H7 (cell line): ENCODE results near the gene HNRNPCL4. TPM values are rescaled to one million over a fixed set of nuclear protein-coding genes. Genes with fewer than 3 reads are reported as not detected.
"Not testable (repeated sequence)": the region's sequence is repeated elsewhere in the genome, so short reads cannot be mapped to it uniquely, and the experiment has no call there.

Source experiments
- DNase-seq: peaks from one replicate; pipeline ENCODE4 v3.0.0; 2012
- H3K27me3 ChIP-seq: 2 replicates; pipeline ENCODE4 v1.6.0; 2011; ENCODE audit warnings: mild to moderate bottlenecking, low read length; ENCODE audit not compliant: control insufficient read depth, insufficient read depth
- H3K36me3 ChIP-seq: replicated peaks from 2 replicates; pipeline ENCODE4 v1.5.1; 2011; ENCODE audit warnings: low read length; ENCODE audit not compliant: control insufficient read depth, insufficient read depth
- H3K4me3 ChIP-seq: 2 replicates; pipeline ENCODE4 v1.5.1; 2011; ENCODE audit warnings: low read depth, mild to moderate bottlenecking, control low read depth, low read length, moderate library complexity; ENCODE audit not compliant: insufficient read depth
- total RNA-seq: library from RNA; depleted of rRNA; stranded (reverse); fragments of >200 nt; shearing (Covaris generic); gene quantifications from 2 replicates; pipeline ENCODE4 v1.2.3, GENCODE V29; 2014; rRNA removed

The HNRNPCL4 gene
- not detected in 2 replicates for total RNA-seq

GRCh38 chr1:13165531-13165930, at the start of gene HNRNPCL4:
Gene HNRNPCL4, minus strand, starts transcription at chr1:13165631. Its CDS starts 164 bp downstream, at chr1:13165467.
- not testable (repeated sequence) for H3K27me3 ChIP-seq, DNase-seq, H3K4me3 ChIP-seq, H3K36me3 ChIP-seq

GRCh38 chr1:13208712-13209111, 43.3 kb upstream of the HNRNPCL4 start:
- not testable (repeated sequence) for H3K4me3 ChIP-seq, H3K36me3 ChIP-seq, H3K27me3 ChIP-seq, DNase-seq

GRCh38 chr1:13201309-13201708, 35.9 kb upstream of the HNRNPCL4 start, which contains the start of gene PRAMEF13:
Gene PRAMEF13, minus strand, starts transcription at chr1:13201409. Its CDS starts 1,820 bp downstream, at chr1:13199589.
- DNase-seq, H3K36me3 ChIP-seq, H3K4me3 ChIP-seq, H3K27me3 ChIP-seq: not testable (repeated sequence)

- not testable (repeated sequence) for DNase-seq, H3K4me3 ChIP-seq, H3K27me3 ChIP-seq, H3K36me3 ChIP-seq
These were observed 6.1 kb upstream of the HNRNPCL4 start, which contains the start of gene PRAMEF9 for GRCh38 chr1:13171548-13171947. Gene PRAMEF9, plus strand, starts transcription at chr1:13171848. Its CDS starts 3,433 bp downstream, at chr1:13175281.

- DNase-seq, H3K4me3 ChIP-seq, H3K36me3 ChIP-seq, H3K27me3 ChIP-seq: not testable (repeated sequence)
These were observed 9.5 kb downstream of the HNRNPCL4 start, which contains the start of gene PRAMEF26 for GRCh38 chr1:13155909-13156308. Gene PRAMEF26, minus strand, starts transcription at chr1:13156009. Its CDS starts 2,914 bp downstream, at chr1:13153095.

- H3K4me3 ChIP-seq, H3K36me3 ChIP-seq, DNase-seq, H3K27me3 ChIP-seq: not testable (repeated sequence)
These were observed 48.7 kb downstream of the HNRNPCL4 start, which contains the start of gene HNRNPCL2 for GRCh38 chr1:13116754-13117153. Gene HNRNPCL2, minus strand, starts transcription at chr1:13116854. Its CDS starts 454 bp downstream, at chr1:13116400.

Other genes with a start within 250 kb of the HNRNPCL4 start
- gene PRAMEF7, start 249.0 kb downstream of the HNRNPCL4 start, total RNA-seq = not detected in 2 replicates
- gene PRAMEF6, start 218.1 kb downstream of the HNRNPCL4 start, total RNA-seq = not detected in 2 replicates
- gene PRAMEF27, start 109.1 kb downstream of the HNRNPCL4 start, total RNA-seq = not detected in 2 replicates
- gene HNRNPCL3, start 104.9 kb downstream of the HNRNPCL4 start, total RNA-seq = not detected in 2 replicates
- not detected in 2 replicates for gene PRAMEF25, start 94.9 kb downstream of the HNRNPCL4 start, total RNA-seq
- gene HNRNPCL2, start 48.8 kb downstream of the HNRNPCL4 start, total RNA-seq = not detected in 2 replicates
- gene PRAMEF26, start 9.6 kb downstream of the HNRNPCL4 start, total RNA-seq = not detected in 2 replicates
- not detected in 2 replicates for gene PRAMEF9, start 6.2 kb upstream of the HNRNPCL4 start, total RNA-seq
- not detected in 2 replicates for gene PRAMEF13, start 35.8 kb upstream of the HNRNPCL4 start, total RNA-seq
- gene PRAMEF18, start 60.5 kb upstream of the HNRNPCL4 start, total RNA-seq = not detected in 2 replicates
- gene PRAMEF5, start 88.6 kb upstream of the HNRNPCL4 start, total RNA-seq = not detected in 2 replicates
- gene PRAMEF8, start 119.5 kb upstream of the HNRNPCL4 start, total RNA-seq = not detected in 2 replicates
- not detected in 2 replicates for gene PRAMEF33, start 137.9 kb upstream of the HNRNPCL4 start, total RNA-seq
- gene PRAMEF15, start 149.9 kb upstream of the HNRNPCL4 start, total RNA-seq = not detected in 2 replicates
- not detected in 2 replicates for gene PRAMEF14, start 181.5 kb upstream of the HNRNPCL4 start, total RNA-seq
- not detected in 2 replicates for gene PRAMEF19, start 206.3 kb upstream of the HNRNPCL4 start, total RNA-seq
- not detected in 2 replicates for gene PRAMEF17, start 224.0 kb upstream of the HNRNPCL4 start, total RNA-seq
- gene PRAMEF20, start 244.8 kb upstream of the HNRNPCL4 start, total RNA-seq = not detected in 2 replicates